Stimulated activated CD8-positive, alpha-beta memory T cell treated with anti-CD3 and anti-CD28 coated beads, Interleukin-4, amount 100 ng/mL, for 4 hours (primary cell): ENCODE data around the gene WSCD2.
"Not testable (repeated sequence)": the region's sequence is repeated elsewhere in the genome, so short reads cannot be mapped to it uniquely, and the experiment has no call there.

Experiments used
- DNase-seq, 2 donors: peaks; one replicate each; pipeline ENCODE4 v3.0.0-alpha.2; 2020; ENCODE audit warnings: low read depth in 2 of 2, low spot score in 1 of 2

The WSCD2 gene

GRCh38 chr12:108193493-108193892, 64.4 kb downstream of the WSCD2 start:
- no peak for DNase-seq

- no peak for DNase-seq
These were observed 64.8 kb downstream of the WSCD2 start for GRCh38 chr12:108193917-108194316.

- no peak for DNase-seq
These were observed 65.5 kb downstream of the WSCD2 start for GRCh38 chr12:108194585-108194984.

- no peak for DNase-seq
These were observed 67.2 kb downstream of the WSCD2 start for GRCh38 chr12:108196319-108196718.

GRCh38 chr12:108196921-108197320, 67.8 kb downstream of the WSCD2 start:
- DNase-seq = no peak

GRCh38 chr12:108198043-108198442, 69.0 kb downstream of the WSCD2 start:
- DNase-seq = no peak

GRCh38 chr12:108199106-108199505, 70.0 kb downstream of the WSCD2 start:
- DNase-seq = no peak

GRCh38 chr12:108201808-108202207, 72.7 kb downstream of the WSCD2 start:
- DNase-seq = no peak

- DNase-seq = no peak
These were observed 75.3 kb downstream of the WSCD2 start for GRCh38 chr12:108204117-108204987.

GRCh38 chr12:108205864-108206263, 76.8 kb downstream of the WSCD2 start:
- no peak for DNase-seq

- DNase-seq = no peak
These were observed 79.0 kb downstream of the WSCD2 start for GRCh38 chr12:108207791-108208730.

GRCh38 chr12:108210001-108210400, 80.9 kb downstream of the WSCD2 start:
- no peak for DNase-seq

- DNase-seq = no peak
These were observed 82.1 kb downstream of the WSCD2 start for GRCh38 chr12:108211157-108211556.

GRCh38 chr12:108213871-108214445, 84.9 kb downstream of the WSCD2 start:
- no peak for DNase-seq

- DNase-seq = no peak
These were observed 85.4 kb downstream of the WSCD2 start for GRCh38 chr12:108214486-108214885.

GRCh38 chr12:108215458-108215857, 86.4 kb downstream of the WSCD2 start:
- DNase-seq = no peak

- DNase-seq = no peak
These were observed 89.8 kb downstream of the WSCD2 start for GRCh38 chr12:108218921-108219320.

GRCh38 chr12:108225101-108225500, 96.0 kb downstream of the WSCD2 start:
- not testable (repeated sequence) for DNase-seq

- DNase-seq = no peak
These were observed 97.8 kb downstream of the WSCD2 start for GRCh38 chr12:108226866-108227265.

GRCh38 chr12:108228746-108229145, 99.7 kb downstream of the WSCD2 start:
- DNase-seq = no peak

GRCh38 chr12:108231109-108231905, 102.2 kb downstream of the WSCD2 start:
- no peak for DNase-seq
